ENCODE results near the gene TMEM163.
"Not testable (repeated sequence)": the region's sequence is repeated elsewhere in the genome, so short reads cannot be mapped to it uniquely, and the experiment has no call there.

TMEM163 gene

GRCh38 chr2:134512734-134513464, 205.9 kb downstream of the TMEM163 start:
- no peak for FAIRE-seq

- FAIRE-seq = no peak
Observed at GRCh38 chr2:134508391-134508790, 210.4 kb downstream of the TMEM163 start.

DNA sequence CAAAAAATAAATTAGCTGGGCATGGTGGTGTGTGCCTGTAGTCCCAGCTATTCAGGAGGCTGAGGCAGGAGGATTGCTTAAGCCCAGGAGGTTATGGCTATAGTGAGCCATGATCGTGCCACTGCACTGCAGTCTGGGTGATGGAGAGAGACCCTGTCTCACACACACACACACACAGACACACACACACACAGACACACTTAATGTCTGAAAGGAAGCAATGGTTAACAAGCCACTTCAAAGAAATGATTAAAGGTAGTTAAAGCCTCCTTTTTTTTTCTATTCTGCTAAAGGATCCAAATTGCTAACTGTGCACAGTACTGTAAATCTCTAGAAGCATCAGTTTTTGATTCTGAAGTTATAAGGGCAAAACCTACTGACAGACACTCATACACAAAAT, 211.1 kb downstream of the TMEM163 start:
- no peak for FAIRE-seq

DNA sequence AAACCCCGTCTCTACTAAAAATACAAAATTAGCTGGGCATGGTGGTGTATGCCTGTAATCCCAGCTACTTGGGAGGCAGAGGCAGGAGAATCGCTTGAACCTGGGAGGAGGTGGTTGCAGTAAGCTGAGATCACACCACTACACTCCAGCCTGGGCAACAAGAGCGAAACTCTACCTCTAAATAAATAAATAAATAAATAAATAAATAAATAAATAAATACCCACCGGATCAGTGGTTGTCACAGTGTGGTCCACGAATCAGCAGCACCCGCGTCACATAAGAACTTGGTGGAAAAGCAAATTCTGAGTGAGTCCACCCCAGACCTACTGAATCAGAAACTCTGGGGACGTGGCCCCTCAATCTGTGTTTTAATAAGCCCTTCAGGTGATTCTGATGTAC, 211.6 kb downstream of the TMEM163 start:
- not testable (repeated sequence) for FAIRE-seq

GRCh38 chr2:134505446-134505845, 213.4 kb downstream of the TMEM163 start:
- no peak for FAIRE-seq

DNA sequence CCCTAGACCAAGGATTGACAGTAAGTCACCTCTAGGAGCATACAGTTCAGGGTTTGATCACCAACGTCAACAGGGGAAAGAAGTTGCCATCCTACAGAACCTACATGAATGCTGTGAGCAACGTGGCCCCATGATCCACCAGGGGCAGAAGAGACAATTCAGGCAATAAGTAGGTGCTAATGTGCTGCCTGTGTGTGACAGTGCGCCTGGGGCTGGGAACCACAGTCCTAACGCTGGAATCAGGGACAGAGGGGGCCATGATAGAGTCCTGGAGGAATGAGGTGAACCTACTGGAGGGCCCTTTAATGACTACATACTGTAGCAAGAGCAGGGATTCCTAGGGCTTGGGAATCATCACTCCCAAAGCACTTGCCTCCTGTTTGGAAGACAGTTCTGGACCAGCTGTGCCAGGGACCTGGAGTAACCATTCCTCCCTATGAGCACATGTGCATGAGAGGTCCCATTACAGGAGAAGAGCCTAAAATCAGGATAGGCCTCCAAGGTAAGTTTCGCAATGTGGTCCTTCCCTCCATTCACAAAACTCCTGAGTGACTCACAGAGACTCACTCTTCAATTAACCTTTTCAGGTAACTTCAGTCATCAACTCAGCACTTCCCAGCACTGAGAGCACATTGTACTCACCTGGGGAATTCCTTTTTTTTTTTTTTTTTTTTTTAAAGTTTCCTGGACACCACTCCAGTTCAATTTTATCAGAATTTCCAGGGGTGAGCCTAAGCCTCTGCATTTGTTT, 214.0 kb downstream of the TMEM163 start:
- no peak for FAIRE-seq

GRCh38 chr2:134502104-134502503, 216.7 kb downstream of the TMEM163 start:
- FAIRE-seq = no peak

DNA sequence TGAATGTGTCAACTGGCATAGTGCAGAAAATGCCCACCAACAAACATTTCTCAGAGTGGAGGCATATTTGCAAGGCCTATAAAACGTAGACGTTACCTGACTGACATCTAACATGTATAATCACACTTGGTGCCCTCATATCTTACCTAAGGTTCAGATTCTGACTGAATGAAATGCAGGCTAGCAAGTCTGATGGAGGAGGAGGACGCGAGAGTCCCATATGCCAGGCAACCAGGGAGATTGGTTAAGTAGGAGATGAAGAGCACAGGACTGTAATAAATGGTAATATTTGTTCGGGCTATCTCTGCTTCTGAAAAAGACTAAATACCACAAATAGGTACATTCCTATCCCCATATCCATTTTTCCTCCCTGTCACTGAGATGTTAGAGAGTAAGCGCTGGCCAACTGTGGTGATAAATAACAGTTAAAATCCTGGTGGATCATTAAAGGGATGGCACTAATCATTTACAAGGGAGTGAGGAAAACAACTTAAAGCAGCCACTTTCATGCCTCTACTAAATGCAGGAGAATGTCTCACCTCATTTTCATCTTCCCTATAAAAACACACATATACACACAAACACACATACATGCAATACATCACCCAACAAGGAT, 217.2 kb downstream of the TMEM163 start:
- no peak for FAIRE-seq

DNA sequence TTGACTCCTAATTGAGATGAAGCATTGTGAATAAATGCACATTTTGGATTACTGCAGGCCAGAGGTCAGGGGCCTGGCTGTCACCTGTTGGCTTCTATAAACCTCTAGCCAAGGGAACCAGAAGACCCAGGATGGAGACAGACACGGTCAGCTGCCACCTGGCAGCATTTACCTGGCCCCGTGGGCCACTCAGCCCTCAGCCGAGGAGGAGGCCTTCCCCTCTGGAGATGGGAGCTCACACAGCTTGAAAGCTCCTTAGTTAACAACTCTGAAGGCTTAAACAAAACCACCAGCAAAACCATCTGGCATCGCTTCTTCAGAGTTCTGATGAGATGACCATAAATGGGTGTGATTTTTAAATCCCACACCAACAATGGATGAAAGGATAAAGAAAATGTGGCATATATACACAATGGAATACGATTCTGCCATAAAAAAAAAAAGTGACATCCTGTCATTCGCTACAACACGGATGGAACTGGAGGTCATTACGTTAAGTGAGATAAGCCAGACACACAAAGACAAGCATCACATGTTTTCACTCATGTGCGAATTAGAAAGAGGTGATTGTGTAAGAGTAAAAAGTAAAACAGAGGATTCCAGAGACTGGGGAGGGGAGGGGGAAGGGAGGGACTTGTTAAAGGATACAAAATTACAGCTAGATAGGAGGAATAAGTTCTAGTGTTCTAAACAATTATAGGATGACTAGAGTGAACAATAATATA, 218.4 kb downstream of the TMEM163 start:
- no peak for FAIRE-seq

GRCh38 chr2:134499307-134499926, 219.4 kb downstream of the TMEM163 start:
- FAIRE-seq = no peak

- FAIRE-seq = no peak
Observed at GRCh38 chr2:134498654-134499053, 220.1 kb downstream of the TMEM163 start.

DNA sequence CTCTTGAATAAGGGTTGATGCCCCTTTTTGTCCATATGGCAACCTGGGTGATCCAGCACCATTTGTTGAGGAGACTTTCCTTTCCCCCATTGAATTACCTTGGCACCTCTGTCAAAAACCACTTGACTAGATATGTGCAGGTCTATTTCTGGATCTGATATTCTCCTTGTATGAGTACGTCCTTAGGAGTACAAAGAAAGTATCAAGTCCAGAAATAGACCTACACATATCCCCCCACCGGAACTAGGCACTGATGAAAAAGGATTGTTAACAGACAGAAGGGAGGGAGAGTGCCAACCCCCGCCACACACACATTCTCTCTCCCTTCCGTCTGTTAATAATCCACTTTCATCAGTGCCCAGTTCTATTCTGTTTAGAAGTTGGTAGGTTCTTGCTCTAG, 225.0 kb downstream of the TMEM163 start:
- no peak for FAIRE-seq

GRCh38 chr2:134491771-134492441, 226.9 kb downstream of the TMEM163 start:
- no peak for FAIRE-seq

GRCh38 chr2:134491022-134491421, 227.8 kb downstream of the TMEM163 start:
- FAIRE-seq = no peak

DNA sequence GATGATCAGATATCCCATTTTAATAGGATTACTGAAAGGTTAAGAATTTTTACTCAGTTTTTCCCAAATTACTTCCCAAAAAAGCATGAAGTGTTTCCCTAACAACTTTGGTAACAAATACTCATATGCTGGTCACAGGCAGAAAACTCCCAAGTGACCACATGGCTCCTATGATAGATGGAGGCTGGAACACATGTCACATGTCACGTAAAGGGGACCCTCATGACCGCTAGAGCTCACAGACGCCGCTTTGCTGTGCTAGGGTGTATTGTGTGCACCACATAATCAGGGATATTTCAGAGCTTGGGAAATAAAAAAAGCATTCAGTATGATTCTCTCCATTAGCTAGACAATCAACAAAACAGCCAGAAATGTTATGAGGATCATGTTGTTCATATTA, 228.2 kb downstream of the TMEM163 start:
- no peak for FAIRE-seq

- no peak for FAIRE-seq
Observed at GRCh38 chr2:134489732-134490384, 228.9 kb downstream of the TMEM163 start.

DNA sequence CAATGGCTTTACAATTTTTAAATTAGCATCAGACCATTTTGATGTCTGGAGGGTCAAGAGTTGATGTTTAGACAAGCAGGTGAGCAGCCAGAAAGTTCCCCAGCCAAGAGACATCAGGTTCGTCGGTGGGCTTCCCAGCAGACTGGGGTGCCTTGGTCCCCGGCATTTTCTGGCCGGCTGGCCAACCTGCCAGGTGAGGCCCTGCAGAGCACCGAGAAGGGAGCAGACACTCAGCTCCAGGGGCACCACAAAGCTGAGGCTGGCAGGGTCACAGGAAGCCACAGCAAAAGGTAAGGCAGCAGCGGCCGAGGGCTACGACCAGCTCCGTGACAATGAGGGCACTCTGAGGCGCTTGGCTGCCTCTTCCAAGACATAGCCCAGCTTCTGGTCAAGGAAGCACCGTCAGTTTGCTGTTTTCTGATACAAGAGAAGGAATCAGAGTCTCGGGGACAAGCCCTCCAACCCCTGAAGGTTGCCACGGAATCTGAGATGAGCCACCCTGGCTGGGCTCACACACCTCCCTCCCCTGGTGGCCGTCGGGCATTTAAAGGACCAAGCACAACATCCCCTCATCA, 235.9 kb downstream of the TMEM163 start:
- no peak for FAIRE-seq

DNA sequence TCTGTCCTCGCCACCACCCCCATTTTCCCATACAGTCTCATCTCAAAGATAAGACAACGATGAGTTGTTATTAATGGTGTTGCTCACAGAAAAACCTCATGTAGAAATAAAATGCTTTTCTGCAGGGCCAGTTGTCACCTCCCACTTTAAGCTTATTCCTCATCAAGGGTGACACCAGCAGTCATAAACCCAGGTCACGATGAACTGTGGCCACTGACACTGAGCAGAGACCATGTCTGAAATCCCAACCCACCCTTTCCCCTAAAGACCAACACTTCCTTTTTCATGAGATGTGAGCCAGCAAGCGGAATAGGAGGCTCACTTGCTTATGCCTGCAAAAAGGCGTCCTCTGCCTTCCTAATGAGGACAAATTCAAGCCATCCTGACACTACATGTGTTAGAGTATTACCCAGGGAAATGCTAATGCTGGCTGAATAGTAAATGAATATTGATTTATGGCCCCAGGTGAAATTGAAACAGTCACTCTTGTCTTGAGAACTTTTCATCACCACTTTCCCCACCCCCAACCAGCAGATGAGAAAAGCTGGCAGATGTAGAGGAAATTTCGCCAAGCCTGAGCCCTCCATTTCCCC, 236.6 kb downstream of the TMEM163 start:
- FAIRE-seq = no peak

GRCh38 chr2:134479696-134480330, 239.0 kb downstream of the TMEM163 start:
- FAIRE-seq = no peak

- FAIRE-seq = not testable (repeated sequence)
Observed at GRCh38 chr2:134476982-134477381, 241.8 kb downstream of the TMEM163 start.

Measured in colon (tissue), 2 donors.